Measurements from ENCODE around the gene RAB25.
"Not testable (repeated sequence)": the region's sequence is repeated elsewhere in the genome, so short reads cannot be mapped to it uniquely, and the experiment has no call there.

Gene RAB25

GRCh38 chr1:156108664-156109241, 47.8 kb downstream of the RAB25 start:
- H3K4me3 Mint-ChIP-seq: no peak overlapping the region
- H3K4me1 Mint-ChIP-seq (ENCODE audit: low read depth): peaks cover 64% of the 10 kb centered on the region
- no peaks in the 10 kb centered on the region for H3K9me3 Mint-ChIP-seq
- no peaks in the 10 kb centered on the region for H3K27me3 Mint-ChIP-seq
- H3K36me3 Mint-ChIP-seq (ENCODE audit: low read depth): no peaks in the 10 kb centered on the region
- no peak for DNase-seq
- H3K27ac Mint-ChIP-seq: no peak overlapping the region

GRCh38 chr1:156110252-156110651, 49.3 kb downstream of the RAB25 start:
- Mint-ChIP-seq H3K4me3 (no peak overlapping the region), H3K4me1 (ENCODE audit: low read depth) (peaks cover 62% of the 10 kb centered on the region), H3K36me3 (ENCODE audit: low read depth) (peaks cover 8% of the 10 kb centered on the region), H3K27ac (no peak overlapping the region), H3K9me3 (no peaks in the 10 kb centered on the region), H3K27me3 (peaks cover 4% of the 10 kb centered on the region)
- DNase-seq: no peak

- Mint-ChIP-seq H3K4me3 (no peak overlapping the region), H3K9me3 (no peaks in the 10 kb centered on the region), H3K36me3 (ENCODE audit: low read depth) (peaks cover 19% of the 10 kb centered on the region), H3K27ac (no peak overlapping the region), H3K27me3 (peaks cover 7% of the 10 kb centered on the region), H3K4me1 (ENCODE audit: low read depth) (peaks cover 58% of the 10 kb centered on the region)
- no peak for DNase-seq
These were observed 50.5 kb downstream of the RAB25 start for GRCh38 chr1:156111355-156111962.

- Mint-ChIP-seq H3K4me1 (ENCODE audit: low read depth) (peaks cover 50% of the 10 kb centered on the region), H3K9me3 (no peaks in the 10 kb centered on the region), H3K4me3 (no peak overlapping the region), H3K27me3 (peaks cover 7% of the 10 kb centered on the region), H3K27ac (peak overlapping the region; percentile 14), H3K36me3 (ENCODE audit: low read depth) (peaks cover 26% of the 10 kb centered on the region)
- DNase-seq: no peak
These were observed 51.5 kb downstream of the RAB25 start for GRCh38 chr1:156112276-156113137.

- H3K4me3 Mint-ChIP-seq: peak overlapping the region; percentile 93
These were observed 52.5 kb downstream of the RAB25 start for GRCh38 chr1:156113282-156113950.

GRCh38 chr1:156114101-156114918, 53.4 kb downstream of the RAB25 start, which contains the start of gene LMNA:
Gene LMNA, plus strand, starts transcription at chr1:156114711. Its CDS starts 208 bp downstream, at chr1:156114919.
- Mint-ChIP-seq H3K27ac (peak within 1 kb of the TSS; percentile 92), H3K9me3 (no peaks in the 10 kb centered on the region), H3K27me3 (peaks cover 10% of the 10 kb centered on the region), H3K4me3 (peak within 1 kb of the TSS; percentile 93), H3K36me3 (ENCODE audit: low read depth) (peaks cover 38% of the 10 kb centered on the region), H3K4me1 (ENCODE audit: low read depth) (peaks cover 44% of the 10 kb centered on the region)
- peak; percentile 84 for DNase-seq

More at GRCh38 chr1:156113282-156113950, 52.5 kb downstream of the RAB25 start:
- H3K36me3 Mint-ChIP-seq (ENCODE audit: low read depth): peaks cover 33% of the 10 kb centered on the region
- H3K27ac Mint-ChIP-seq: peak overlapping the region; percentile 92
- H3K4me1 Mint-ChIP-seq (ENCODE audit: low read depth): peaks cover 48% of the 10 kb centered on the region
- no peaks in the 10 kb centered on the region for H3K9me3 Mint-ChIP-seq
- no peak for DNase-seq
- peaks cover 9% of the 10 kb centered on the region for H3K27me3 Mint-ChIP-seq

DNA sequence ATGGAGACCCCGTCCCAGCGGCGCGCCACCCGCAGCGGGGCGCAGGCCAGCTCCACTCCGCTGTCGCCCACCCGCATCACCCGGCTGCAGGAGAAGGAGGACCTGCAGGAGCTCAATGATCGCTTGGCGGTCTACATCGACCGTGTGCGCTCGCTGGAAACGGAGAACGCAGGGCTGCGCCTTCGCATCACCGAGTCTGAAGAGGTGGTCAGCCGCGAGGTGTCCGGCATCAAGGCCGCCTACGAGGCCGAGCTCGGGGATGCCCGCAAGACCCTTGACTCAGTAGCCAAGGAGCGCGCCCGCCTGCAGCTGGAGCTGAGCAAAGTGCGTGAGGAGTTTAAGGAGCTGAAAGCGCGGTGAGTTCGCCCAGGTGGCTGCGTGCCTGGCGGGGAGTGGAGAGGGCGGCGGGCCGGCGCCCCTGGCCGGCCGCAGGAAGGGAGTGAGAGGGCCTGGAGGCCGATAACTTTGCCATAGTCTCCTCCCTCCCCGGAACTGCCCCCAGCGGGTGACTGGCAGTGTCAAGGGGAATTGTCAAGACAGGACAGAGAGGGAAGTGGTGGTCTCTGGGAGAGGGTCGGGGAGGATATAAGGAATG, 54.1 kb downstream of the RAB25 start:
- DNase-seq: peak; percentile 64
- peaks cover 47% of the 10 kb centered on the region for H3K4me1 Mint-ChIP-seq (ENCODE audit: low read depth)
- peaks cover 10% of the 10 kb centered on the region for H3K27me3 Mint-ChIP-seq
- H3K36me3 Mint-ChIP-seq (ENCODE audit: low read depth): peaks cover 42% of the 10 kb centered on the region
- H3K4me3 Mint-ChIP-seq: peak overlapping the region; percentile 93
- H3K27ac Mint-ChIP-seq: peak overlapping the region; percentile 86
- no peaks in the 10 kb centered on the region for H3K9me3 Mint-ChIP-seq

DNA sequence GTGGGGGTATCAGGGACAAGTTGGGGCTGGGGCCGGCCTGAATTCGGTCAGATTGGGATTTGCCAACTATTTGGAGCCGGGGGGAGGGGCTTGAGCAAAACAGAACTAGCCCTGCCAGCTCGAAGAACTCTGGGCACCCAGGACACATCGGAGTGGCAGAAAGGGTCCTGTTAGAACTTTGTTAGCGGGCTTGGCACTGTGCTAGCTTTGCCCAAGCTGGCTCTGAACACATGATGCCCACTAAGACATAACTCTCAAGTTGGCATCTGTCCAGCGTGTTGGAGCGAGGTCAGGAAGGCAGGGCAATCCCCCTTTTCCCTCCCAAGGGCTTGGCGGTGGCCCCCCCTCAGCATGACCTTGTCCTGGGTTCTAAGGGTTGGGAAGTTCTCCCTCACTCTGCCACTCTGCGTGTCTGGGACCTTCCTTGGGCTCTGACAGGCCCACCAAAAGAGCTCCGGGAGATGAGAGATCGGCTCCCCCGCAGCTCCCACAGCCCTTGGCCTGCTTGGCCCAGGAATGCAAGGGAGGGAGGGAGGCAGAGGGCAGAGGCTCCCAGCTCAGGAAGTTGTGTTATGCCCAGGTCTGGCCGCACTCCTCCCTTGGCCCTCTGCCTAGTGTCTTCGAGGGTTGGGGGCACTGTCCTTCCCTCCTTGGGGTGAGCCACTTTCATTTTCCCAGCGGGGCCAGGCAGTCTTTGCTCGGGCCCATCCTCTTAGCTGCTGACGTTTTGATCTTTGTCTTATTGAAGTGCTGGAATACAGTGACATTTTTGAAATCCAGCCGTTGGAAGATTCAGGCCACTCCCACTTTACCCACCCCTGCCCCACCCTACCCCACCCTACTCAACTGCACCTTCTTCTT, 54.8 kb downstream of the RAB25 start:
- DNase-seq: no peak
- Mint-ChIP-seq H3K4me3 (peak overlapping the region; percentile 93), H3K4me1 (ENCODE audit: low read depth) (peaks cover 54% of the 10 kb centered on the region), H3K27ac (peak overlapping the region; percentile 86), H3K36me3 (ENCODE audit: low read depth) (peaks cover 49% of the 10 kb centered on the region), H3K9me3 (no peaks in the 10 kb centered on the region), H3K27me3 (peaks cover 10% of the 10 kb centered on the region)

GRCh38 chr1:156116731-156117130, 55.8 kb downstream of the RAB25 start:
- peaks cover 59% of the 10 kb centered on the region for H3K36me3 Mint-ChIP-seq (ENCODE audit: low read depth)
- DNase-seq, H3K27ac Mint-ChIP-seq, H3K9me3 Mint-ChIP-seq: not testable (repeated sequence)
- peak overlapping the region; percentile 93 for H3K4me3 Mint-ChIP-seq
- peaks cover 10% of the 10 kb centered on the region for H3K27me3 Mint-ChIP-seq
- H3K4me1 Mint-ChIP-seq (ENCODE audit: low read depth): peaks cover 59% of the 10 kb centered on the region

- Mint-ChIP-seq H3K36me3 (ENCODE audit: low read depth) (peaks cover 62% of the 10 kb centered on the region), H3K4me3 (peak overlapping the region; percentile 93), H3K27ac (no peak overlapping the region), H3K27me3 (peaks cover 10% of the 10 kb centered on the region), H3K4me1 (ENCODE audit: low read depth) (peaks cover 62% of the 10 kb centered on the region), H3K9me3 (no peaks in the 10 kb centered on the region)
- no peak for DNase-seq
These were observed 56.6 kb downstream of the RAB25 start for GRCh38 chr1:156117414-156118176.

DNA sequence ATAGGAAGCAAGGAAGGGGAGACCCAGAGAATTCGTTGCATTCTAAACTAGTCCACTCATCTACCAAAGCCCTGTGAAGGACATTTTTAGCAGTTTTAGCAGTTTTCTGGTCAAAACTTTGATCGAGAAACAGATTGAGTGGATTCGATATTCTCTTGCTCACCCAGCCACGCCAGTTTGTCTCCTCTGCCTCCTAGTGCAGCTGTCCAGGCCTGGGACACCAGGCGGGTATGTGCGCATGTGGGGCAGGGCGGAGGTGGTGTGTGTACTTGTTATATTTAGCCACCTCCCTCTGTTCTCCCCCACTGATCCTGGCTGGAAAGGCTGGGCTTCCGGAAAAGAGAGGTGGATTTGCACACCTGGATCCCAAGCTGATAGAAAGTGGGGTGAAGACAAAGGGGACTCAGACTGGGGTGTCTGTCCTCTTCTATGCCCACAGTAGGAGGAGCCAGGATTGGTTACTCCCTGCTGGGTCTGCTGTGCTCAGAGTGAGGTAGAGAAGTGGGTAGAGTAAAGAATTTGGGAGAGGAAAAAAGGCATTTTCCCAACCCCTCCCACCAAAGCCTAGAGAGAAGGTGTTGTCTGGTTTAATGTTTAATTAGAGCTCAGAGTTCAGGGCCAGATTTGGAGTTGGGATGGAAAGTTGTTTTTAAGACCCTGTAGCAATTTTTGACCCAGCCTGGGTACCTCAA, 57.4 kb downstream of the RAB25 start:
- H3K27me3 Mint-ChIP-seq: peaks cover 10% of the 10 kb centered on the region
- DNase-seq: no peak
- no peaks in the 10 kb centered on the region for H3K9me3 Mint-ChIP-seq
- peaks cover 64% of the 10 kb centered on the region for H3K36me3 Mint-ChIP-seq (ENCODE audit: low read depth)
- H3K4me3 Mint-ChIP-seq: peak overlapping the region; percentile 93
- peaks cover 64% of the 10 kb centered on the region for H3K4me1 Mint-ChIP-seq (ENCODE audit: low read depth)
- peak overlapping the region; percentile 47 for H3K27ac Mint-ChIP-seq

Data from activated T-cell treated with anti-CD3 and anti-CD28 coated beads, Interleukin-2, amount 50 U/mL, for 24 hours (primary cell).